ENCODE results near the gene NFKBIE.

NFKBIE gene

DNA sequence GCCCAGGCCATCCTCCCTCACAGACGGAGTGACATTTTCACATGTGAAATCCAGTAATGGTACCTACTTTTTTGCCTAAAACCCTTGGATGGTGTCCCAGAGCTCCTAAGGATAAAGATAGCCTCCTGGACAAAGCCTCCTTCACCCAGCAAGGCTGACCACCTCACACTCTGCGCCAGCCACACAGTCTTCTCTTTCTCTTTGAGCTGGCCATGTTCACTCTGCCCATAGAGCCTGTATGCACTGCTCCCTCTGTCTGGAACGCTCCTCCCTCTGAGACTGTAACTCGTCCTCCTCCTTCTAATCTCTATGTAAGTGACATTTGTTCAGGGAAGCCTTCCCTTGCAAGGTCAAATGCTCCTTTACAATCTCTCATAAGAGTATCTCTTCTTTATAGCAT is 19.5 kb upstream of the NFKBIE start:
- no peak overlapping the region for H3K4me3 Mint-ChIP-seq
- no peak overlapping the region for H3K27ac Mint-ChIP-seq
- H3K27me3 Mint-ChIP-seq = peaks cover 20% of the 10 kb centered on the region
- H3K9me3 Mint-ChIP-seq = no peaks in the 10 kb centered on the region
- H3K36me3 Mint-ChIP-seq = no peaks in the 10 kb centered on the region
- no peaks in the 10 kb centered on the region for H3K4me1 Mint-ChIP-seq

- Mint-ChIP-seq H3K27ac (no peak overlapping the region), H3K36me3 (no peaks in the 10 kb centered on the region), H3K4me1 (no peaks in the 10 kb centered on the region), H3K27me3 (peaks cover 16% of the 10 kb centered on the region), H3K9me3 (no peaks in the 10 kb centered on the region), H3K4me3 (no peak overlapping the region)
Observed at GRCh38 chr6:44284121-44284520, 18.8 kb upstream of the NFKBIE start.

GRCh38 chr6:44278774-44279697 is 13.7 kb upstream of the NFKBIE start:
- H3K27ac Mint-ChIP-seq = no peak overlapping the region

GRCh38 chr6:44278315-44278714 is 13.0 kb upstream of the NFKBIE start:
- no peaks in the 10 kb centered on the region for H3K36me3 Mint-ChIP-seq
- peaks cover 24% of the 10 kb centered on the region for H3K27me3 Mint-ChIP-seq
- H3K4me1 Mint-ChIP-seq = peaks cover 4% of the 10 kb centered on the region
- no peak overlapping the region for H3K4me3 Mint-ChIP-seq
- H3K27ac Mint-ChIP-seq = no peak overlapping the region
- no peaks in the 10 kb centered on the region for H3K9me3 Mint-ChIP-seq

More at GRCh38 chr6:44278774-44279697, 13.7 kb upstream of the NFKBIE start:
- H3K36me3 Mint-ChIP-seq = no peaks in the 10 kb centered on the region
- peaks cover 19% of the 10 kb centered on the region for H3K27me3 Mint-ChIP-seq
- no peaks in the 10 kb centered on the region for H3K9me3 Mint-ChIP-seq
- H3K4me3 Mint-ChIP-seq = no peak overlapping the region
- H3K4me1 Mint-ChIP-seq = peaks cover 4% of the 10 kb centered on the region

DNA sequence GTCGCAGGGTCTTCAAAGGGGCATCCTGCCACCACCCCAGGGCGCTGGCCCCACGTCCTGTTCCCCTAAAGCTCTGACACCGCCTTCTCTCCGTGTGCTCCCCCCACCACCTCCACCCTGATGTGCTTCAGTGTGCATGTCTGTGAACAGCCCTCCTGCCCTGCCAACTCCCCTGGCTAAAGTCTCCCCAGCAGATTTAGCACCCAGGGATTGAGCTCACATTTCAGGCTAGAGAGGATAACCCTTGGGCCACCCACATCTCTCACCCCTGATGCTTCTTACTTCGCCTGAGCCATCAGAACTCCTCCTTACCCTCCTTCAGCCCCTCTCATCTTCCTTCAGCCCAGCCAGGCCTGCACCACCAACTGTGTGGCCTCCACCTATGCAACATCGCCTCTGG is 12.4 kb upstream of the NFKBIE start:
- no peak overlapping the region for H3K27ac Mint-ChIP-seq
- no peaks in the 10 kb centered on the region for H3K36me3 Mint-ChIP-seq
- no peak overlapping the region for H3K4me3 Mint-ChIP-seq
- peaks cover 30% of the 10 kb centered on the region for H3K27me3 Mint-ChIP-seq
- no peaks in the 10 kb centered on the region for H3K9me3 Mint-ChIP-seq
- H3K4me1 Mint-ChIP-seq = peaks cover 4% of the 10 kb centered on the region

GRCh38 chr6:44276667-44277640 is 11.6 kb upstream of the NFKBIE start:
- H3K4me3 Mint-ChIP-seq = peak overlapping the region; percentile 28

GRCh38 chr6:44275749-44276648 is 10.6 kb upstream of the NFKBIE start:
- Mint-ChIP-seq H3K9me3 (no peaks in the 10 kb centered on the region), H3K36me3 (peaks cover 1% of the 10 kb centered on the region), H3K4me3 (no peak overlapping the region), H3K27ac (no peak overlapping the region), H3K27me3 (peaks cover 40% of the 10 kb centered on the region), H3K4me1 (peaks cover 8% of the 10 kb centered on the region)

More at GRCh38 chr6:44276667-44277640, 11.6 kb upstream of the NFKBIE start:
- Mint-ChIP-seq H3K4me1 (peaks cover 4% of the 10 kb centered on the region), H3K9me3 (no peaks in the 10 kb centered on the region), H3K36me3 (no peaks in the 10 kb centered on the region), H3K27ac (no peak overlapping the region), H3K27me3 (peaks cover 33% of the 10 kb centered on the region)

GRCh38 chr6:44275271-44275748 is 10.0 kb upstream of the NFKBIE start:
- Mint-ChIP-seq H3K9me3 (no peaks in the 10 kb centered on the region), H3K27ac (no peak overlapping the region), H3K27me3 (peaks cover 41% of the 10 kb centered on the region), H3K36me3 (peaks cover 1% of the 10 kb centered on the region), H3K4me3 (no peak overlapping the region), H3K4me1 (peaks cover 9% of the 10 kb centered on the region)

- Mint-ChIP-seq H3K27ac (no peak overlapping the region), H3K27me3 (peaks cover 48% of the 10 kb centered on the region), H3K36me3 (peaks cover 1% of the 10 kb centered on the region), H3K9me3 (no peaks in the 10 kb centered on the region), H3K4me1 (peaks cover 13% of the 10 kb centered on the region), H3K4me3 (no peak overlapping the region)
Observed at GRCh38 chr6:44273617-44274016, 8.3 kb upstream of the NFKBIE start.

- Mint-ChIP-seq H3K27me3 (peaks cover 46% of the 10 kb centered on the region), H3K4me1 (peaks cover 13% of the 10 kb centered on the region)
Observed at GRCh38 chr6:44272999-44273566, 7.7 kb upstream of the NFKBIE start.

GRCh38 chr6:44272529-44272928 is 7.2 kb upstream of the NFKBIE start:
- H3K36me3 Mint-ChIP-seq = peaks cover 1% of the 10 kb centered on the region
- H3K4me3 Mint-ChIP-seq = peak overlapping the region; percentile 66
- no peaks in the 10 kb centered on the region for H3K9me3 Mint-ChIP-seq
- no peak overlapping the region for H3K27ac Mint-ChIP-seq
- peaks cover 18% of the 10 kb centered on the region for H3K4me1 Mint-ChIP-seq
- H3K27me3 Mint-ChIP-seq = peaks cover 41% of the 10 kb centered on the region

More at GRCh38 chr6:44272999-44273566, 7.7 kb upstream of the NFKBIE start:
- no peaks in the 10 kb centered on the region for H3K9me3 Mint-ChIP-seq
- H3K4me3 Mint-ChIP-seq = peak overlapping the region; percentile 66
- peaks cover 1% of the 10 kb centered on the region for H3K36me3 Mint-ChIP-seq
- H3K27ac Mint-ChIP-seq = no peak overlapping the region

DNA sequence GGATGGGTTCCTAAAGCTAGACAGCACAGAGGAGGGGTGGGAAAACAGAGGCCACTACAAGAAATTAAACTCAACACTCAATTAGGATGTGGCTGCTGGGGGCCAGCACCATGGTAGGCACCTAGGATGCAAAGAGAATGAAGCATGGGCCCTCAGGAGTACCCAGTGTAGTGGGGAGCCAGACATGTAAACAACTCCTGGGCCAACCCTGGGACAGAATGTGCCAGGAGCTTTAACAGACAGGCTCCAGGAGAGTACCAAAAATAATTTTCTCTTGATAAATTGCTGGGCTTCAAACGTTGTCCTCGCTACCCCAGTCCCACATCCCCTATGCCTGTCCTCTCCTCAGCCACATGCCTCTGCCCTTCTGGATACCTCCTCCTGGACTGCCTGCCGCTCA is 6.6 kb upstream of the NFKBIE start:
- Mint-ChIP-seq H3K27ac (peak overlapping the region; percentile 84), H3K36me3 (peaks cover 1% of the 10 kb centered on the region), H3K27me3 (peaks cover 40% of the 10 kb centered on the region), H3K9me3 (no peaks in the 10 kb centered on the region), H3K4me1 (peaks cover 21% of the 10 kb centered on the region), H3K4me3 (no peak overlapping the region)

DNA sequence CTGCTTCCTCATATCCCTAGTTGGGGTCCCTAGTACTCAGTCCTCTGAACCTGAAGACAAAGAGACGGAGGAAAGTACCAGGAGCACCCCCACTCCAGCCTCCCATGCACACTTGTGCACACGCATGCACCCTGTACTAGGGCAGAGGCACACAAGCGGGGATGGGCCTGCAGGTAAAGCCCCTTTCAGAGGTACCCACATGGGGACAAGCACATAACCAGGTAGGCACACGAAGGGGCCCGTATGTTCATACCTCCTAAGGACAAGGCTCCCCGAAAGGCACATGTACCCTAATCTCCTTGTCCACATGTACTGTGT is 6.0 kb upstream of the NFKBIE start:
- H3K27ac Mint-ChIP-seq = peak overlapping the region; percentile 84
- peaks cover 37% of the 10 kb centered on the region for H3K27me3 Mint-ChIP-seq
- peaks cover 1% of the 10 kb centered on the region for H3K36me3 Mint-ChIP-seq
- H3K4me1 Mint-ChIP-seq = peaks cover 26% of the 10 kb centered on the region
- peak overlapping the region; percentile 67 for H3K4me3 Mint-ChIP-seq
- no peaks in the 10 kb centered on the region for H3K9me3 Mint-ChIP-seq

DNA sequence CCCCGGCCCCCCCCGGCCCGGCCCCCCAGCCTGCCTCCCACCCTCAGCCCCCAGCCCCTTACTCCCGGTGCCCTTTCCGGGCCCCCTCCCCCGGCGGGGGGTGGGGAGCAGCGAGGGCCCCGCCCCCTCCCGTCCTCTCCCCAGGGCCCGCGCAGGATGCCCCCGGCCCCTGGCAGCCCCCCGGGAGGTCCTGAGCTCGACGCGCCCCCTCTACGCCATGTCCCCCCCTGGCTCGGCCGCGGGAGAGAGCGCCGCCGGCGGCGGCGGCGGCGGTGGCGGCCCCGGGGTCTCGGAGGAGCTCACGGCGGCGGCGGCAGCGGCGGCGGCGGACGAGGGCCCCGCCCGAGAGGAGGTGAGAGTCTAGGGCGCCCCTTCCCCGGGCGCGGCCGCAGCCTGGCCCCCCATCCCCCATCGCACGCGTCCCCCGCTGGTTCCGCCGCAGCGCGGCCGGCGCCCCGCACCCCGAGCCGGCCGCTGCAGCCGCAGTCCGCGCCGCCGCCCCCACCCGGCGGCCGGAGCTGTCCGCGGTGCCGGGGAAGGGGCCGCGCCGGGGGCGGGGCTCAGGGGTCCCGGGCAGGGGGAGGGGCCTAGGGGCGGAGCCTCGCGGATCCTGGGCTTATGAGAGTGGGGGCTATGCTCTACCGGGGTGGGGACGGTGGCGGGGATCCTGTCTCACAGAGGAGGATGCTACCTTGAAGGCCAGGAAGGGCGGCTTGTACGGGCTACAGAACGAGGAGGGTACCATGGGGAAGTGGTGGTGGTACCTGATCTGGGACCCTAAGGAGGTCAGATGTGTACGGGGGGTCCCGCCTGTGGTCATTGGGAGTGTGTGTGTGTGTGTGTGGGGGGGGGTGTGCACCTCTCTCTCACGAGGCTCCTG is 5.4 kb upstream of the NFKBIE start:
- peaks cover 31% of the 10 kb centered on the region for H3K4me1 Mint-ChIP-seq
- H3K9me3 Mint-ChIP-seq = no peaks in the 10 kb centered on the region

More for the DNA sequence above, 5.4 kb upstream of the NFKBIE start:
- Mint-ChIP-seq H3K4me3 (peak overlapping the region; percentile 67), H3K36me3 (peaks cover 1% of the 10 kb centered on the region), H3K27me3 (peaks cover 37% of the 10 kb centered on the region), H3K27ac (peak overlapping the region; percentile 80)

Measured in activated naive CD4-positive, alpha-beta T cell treated with anti-CD3 and anti-CD28 coated beads, Interleukin-2, amount 50 U/mL, for 24 hours (primary cell).